Right kidney (tissue), 1 donor: ENCODE measurements around the gene PTPRG.

Experiments
- DNase-seq: peaks from one replicate; pipeline ENCODE4 v3.0.0-alpha.2; 2016

The PTPRG gene

DNA sequence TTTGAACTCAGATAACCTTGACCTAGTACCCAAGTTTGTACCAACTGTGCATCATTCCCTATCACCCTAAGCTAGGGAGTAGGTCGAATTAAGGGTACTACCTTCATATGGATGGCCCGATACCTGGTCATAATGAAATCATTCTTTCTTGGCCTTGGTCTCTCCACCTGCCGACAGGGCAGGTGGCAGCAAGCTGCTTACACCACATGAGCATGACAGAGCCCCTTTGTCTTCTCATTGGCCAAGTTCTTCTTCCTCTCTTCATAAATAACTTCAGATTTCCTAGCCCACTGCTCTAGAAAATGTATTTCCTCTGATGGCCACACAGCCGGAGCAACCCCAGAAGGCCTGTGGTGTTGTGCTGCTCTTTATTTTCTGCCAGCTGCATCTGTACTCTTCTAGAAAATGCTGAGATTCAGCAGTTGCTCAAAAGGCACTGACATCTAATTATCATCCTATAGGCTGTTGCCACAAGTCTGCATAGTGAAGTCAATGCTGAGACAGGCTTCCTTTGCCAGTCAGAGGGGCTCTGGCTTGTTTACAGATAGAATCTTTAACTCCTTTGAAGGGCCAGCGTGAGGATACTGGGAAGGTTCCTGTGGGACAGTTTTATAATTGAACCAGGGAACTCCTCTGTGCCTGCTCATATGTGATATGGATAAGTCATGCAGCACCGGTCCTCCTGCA lies 304.2 kb downstream of the PTPRG start:
- no peak for DNase-seq

- no peak for DNase-seq
These were observed 304.8 kb downstream of the PTPRG start for GRCh38 chr3:61866153-61866542.

GRCh38 chr3:61866961-61867461 lies 305.6 kb downstream of the PTPRG start:
- DNase-seq: no peak

- DNase-seq: no peak
These were observed 307.1 kb downstream of the PTPRG start for GRCh38 chr3:61868499-61868898.

GRCh38 chr3:61869371-61869770 lies 308.0 kb downstream of the PTPRG start:
- DNase-seq: no peak

DNA sequence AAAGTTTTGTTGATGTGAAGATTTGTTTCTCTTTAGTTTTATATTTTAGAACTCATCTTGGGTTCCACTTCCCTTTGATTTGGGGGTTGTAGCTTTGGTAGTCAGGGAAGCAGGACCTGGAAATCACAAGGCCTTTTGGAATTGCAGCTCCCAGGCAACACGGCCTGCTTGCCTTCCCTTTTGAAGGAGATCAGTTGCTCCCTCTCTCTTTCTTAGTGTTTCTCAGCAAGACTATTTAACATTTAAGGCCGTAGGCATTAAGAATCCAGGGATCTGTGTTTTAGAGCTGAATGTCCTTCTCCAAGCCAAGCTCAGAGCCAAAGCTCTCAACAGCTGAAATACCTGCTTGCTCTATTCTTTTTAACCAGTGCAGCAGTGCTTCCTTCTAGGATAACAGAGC lies 310.3 kb downstream of the PTPRG start:
- no peak for DNase-seq

- no peak for DNase-seq
These were observed 310.8 kb downstream of the PTPRG start for GRCh38 chr3:61872077-61872706.

DNA sequence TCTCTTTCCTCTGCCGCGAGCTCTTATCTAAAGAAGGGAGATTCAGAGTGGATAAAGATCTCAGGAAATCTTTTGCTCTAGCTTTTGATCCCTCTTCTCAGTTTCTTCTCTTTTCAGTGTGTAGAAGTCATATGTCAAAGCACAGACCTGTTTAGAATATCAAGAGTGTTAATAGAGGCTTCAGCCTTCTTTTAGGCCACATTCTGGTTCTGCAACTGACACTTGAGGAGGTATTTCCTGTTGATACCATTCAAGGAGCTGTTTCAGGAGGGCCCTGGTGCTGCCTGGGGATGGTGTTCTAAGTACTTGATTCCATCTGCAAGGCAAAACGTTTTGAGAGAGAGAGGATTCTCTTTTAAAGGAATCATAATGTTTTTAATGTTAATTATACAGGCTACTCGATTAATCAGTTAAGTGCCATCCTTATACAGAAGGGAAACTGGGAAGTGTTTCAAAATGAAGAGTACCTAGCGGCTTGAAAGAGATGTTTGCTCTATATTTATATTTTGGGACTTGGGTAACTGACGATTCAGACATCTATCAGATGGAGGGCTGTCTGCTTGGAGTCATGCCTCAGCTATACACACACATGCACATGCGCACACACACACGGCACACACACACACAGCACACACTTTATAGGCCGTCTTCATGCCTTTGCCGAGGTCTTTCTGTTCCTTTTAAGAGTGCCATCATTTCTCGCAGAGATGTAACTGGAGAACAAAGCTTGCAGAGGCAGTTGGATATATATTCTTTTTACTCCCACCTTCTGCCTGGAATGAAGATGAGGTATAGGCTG lies 313.9 kb downstream of the PTPRG start:
- no peak for DNase-seq

DNA sequence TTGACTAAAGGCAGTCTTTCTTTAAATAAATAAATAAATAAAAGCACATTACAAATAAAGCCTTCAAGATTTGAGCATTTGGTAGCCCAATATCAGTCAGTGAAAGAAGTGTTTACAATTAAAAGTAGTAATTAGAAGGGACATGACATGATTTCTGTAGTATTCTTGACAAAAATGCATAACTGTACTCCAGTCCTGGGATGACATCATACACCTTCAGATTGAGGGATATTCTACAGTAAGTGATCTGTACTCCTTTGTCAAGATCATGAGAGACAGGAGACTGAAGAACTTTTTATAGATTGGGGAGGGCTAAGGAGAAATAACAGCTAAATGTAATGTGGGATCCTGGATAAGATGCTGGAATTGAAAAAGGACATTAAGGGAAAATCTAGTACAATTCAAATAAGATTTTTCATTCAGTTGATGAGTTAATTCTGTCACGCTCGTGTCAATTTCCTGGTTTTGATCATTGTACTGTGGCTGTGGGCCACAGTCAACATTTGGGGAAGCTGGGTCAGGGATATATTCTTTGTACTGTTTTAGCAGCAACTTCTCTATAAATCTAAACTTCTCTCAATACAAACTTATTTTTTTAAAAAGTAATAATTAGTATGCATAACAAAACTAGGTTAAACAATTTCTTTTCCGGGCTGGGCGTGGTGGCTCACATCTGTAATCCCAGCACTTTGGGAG lies 314.8 kb downstream of the PTPRG start:
- no peak for DNase-seq

DNA sequence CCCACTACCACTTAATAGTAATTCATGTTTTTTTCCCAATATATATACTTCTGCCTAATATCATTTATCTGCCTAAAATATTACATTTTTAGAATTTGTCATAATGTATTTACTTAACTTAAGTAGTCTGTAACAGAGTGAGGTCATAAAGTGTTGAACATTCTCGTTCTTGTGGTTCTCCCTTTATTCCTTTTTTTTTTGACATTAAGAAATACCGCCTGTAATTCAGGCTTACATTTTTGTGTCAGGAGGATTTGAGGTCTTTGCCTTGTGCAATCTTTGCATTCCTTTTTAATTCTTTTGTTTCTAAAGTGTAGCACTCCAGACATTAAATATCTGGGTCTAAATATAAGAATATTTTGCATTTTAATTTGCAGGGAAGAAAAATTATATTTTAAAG lies 315.4 kb downstream of the PTPRG start:
- no peak for DNase-seq

GRCh38 chr3:61877359-61878138 lies 316.2 kb downstream of the PTPRG start:
- DNase-seq: no peak

DNA sequence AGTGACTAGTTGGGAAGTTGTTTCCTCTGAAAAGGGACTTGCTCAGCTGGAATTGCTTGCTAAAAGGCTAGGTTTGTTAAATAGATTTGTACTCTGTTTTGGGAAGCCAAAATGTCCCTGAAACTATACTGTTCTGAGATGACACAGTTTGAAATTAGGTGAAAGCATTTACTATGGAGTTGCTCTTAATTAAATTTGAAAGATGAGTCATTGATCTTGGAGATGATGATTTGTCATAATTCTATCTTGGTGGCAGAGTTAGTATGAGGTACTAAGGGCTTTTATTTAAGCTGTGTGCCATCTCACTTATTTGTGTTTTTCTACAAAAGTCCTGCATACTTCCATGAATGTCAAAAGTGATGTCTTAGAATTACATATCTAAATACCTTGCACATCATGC lies 320.9 kb downstream of the PTPRG start:
- DNase-seq: no peak

- DNase-seq: no peak
These were observed 323.4 kb downstream of the PTPRG start for GRCh38 chr3:61884794-61885193.

- no peak for DNase-seq
These were observed 324.0 kb downstream of the PTPRG start for GRCh38 chr3:61885414-61885813.

DNA sequence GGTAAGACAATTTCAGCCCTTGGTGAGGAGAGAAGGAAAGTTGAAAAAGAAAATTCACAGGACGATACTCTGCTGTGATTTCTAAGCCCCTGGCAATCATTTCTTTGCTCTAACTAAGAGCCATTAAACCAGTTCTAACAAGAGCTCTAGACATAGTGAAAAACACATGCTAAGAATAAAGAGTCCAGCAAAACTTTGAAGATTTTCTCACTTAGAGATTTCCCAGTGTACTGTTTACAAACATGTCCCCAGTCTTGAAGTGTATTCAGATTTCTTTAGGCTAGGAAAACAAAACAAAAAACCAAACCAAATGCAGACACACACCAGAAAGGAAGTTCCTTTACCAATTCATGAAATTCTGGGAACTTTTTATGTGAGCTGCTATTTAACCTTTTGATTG lies 325.8 kb downstream of the PTPRG start:
- DNase-seq: no peak

- no peak for DNase-seq
These were observed 327.9 kb downstream of the PTPRG start for GRCh38 chr3:61889259-61889658.

- no peak for DNase-seq
These were observed 328.8 kb downstream of the PTPRG start for GRCh38 chr3:61890167-61890566.

DNA sequence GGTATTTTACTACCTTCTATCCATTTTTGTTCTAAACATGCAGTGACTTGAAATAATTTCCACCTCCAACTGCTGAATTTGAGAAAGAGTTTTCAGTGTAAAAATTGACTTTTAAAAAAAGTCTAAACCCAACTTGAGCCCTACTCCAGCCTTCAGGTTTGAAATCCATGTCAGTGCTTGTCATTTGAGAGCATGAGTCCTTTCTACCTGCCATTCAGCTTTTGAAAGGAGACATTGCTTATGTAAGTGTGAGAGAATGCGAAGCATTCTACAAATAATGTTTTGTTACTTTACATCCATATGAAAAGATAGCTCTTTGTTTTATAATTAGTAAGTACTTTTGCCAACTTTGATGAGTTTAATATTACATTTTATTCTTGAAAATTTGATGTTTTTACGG lies 329.2 kb downstream of the PTPRG start:
- DNase-seq: no peak

GRCh38 chr3:61892891-61893290 lies 331.5 kb downstream of the PTPRG start:
- DNase-seq: no peak

GRCh38 chr3:61893840-61894566 lies 332.6 kb downstream of the PTPRG start:
- DNase-seq: no peak
